Measurements from ENCODE around the gene RERE.

The RERE gene

DNA sequence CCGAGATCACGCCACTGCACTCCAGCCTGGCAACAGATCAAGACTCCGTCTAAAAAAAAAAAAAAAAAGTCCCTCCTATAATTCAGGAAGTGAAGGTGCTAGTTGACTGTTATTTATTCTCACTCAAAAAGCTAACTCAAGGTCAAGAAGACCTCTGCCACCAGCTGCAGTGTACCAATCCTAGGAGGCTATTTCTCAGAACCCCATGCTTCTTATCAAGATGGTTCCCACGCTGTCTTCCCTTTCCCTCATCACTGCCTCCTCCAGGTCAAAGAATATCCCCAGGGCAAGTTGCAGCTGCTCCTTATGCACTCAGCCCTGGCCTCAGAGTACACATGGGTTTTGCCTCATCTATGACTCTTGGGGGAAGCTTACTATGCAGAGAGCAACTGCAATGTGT is 53.6 kb downstream of the RERE start:
- in situ Hi-C loops (cut with MboI; ENCODE audit: low sequenced_read_pairs): no loop called here

DNA sequence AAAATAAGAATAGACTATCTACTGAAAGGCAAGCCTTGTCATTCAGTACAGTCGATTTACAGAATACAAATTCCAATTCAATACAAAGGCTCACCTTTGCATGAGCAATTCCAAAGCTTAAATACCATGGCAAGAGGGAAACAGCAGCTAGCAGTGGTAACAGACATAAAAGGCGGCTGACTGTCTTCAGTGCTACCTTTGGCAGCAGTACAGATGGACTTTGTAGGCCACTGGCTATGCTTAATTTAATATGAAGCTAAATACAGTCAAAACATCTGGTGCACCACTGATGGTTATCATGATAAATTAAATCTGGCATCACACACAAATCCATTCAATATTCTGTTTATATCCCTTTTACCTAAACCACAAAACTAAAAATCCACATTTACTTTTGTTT is 62.4 kb downstream of the RERE start:
- in situ Hi-C loops (cut with MboI; ENCODE audit: low sequenced_read_pairs): no loop called here

DNA sequence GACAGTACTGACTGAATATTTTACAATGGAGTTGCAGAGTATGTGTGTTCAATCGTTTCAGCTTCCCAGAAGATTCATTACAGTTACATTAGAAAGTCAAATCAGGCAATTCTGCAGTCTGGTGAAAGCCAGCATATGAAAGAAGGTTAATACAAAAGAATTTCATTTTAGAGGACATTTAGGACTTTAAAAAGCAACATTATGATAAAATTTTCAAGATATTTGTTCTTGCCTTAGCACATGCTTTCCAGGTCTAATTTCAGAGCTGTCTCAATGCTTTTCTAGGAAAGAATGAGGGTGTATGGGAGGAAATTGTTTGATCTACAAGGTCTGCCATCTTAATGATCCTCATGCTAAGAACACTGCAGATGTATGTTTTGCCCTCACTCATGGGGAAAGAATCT is 63.2 kb downstream of the RERE start:
- in situ Hi-C loops (cut with MboI; ENCODE audit: low sequenced_read_pairs): no loop called here

DNA sequence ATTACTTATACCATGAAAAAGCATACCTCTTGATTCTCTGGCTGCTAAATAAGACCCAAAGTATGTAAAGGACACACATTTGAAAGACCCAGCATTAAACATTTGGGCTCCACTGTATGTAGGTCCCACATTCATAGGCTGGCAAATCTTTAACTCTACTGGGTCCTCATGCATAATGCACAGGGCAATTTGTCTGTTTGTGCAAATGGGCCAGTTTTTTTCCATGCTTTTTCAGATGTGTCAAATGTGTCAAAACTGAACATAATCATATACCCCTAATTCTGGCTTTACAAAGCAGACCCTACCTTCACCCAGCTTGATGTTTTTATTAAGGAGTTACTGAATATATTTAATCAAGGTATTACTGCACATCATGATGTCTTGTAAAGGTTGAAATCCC is 63.7 kb downstream of the RERE start:
- in situ Hi-C loops (cut with MboI; ENCODE audit: low sequenced_read_pairs): no loop called here

DNA sequence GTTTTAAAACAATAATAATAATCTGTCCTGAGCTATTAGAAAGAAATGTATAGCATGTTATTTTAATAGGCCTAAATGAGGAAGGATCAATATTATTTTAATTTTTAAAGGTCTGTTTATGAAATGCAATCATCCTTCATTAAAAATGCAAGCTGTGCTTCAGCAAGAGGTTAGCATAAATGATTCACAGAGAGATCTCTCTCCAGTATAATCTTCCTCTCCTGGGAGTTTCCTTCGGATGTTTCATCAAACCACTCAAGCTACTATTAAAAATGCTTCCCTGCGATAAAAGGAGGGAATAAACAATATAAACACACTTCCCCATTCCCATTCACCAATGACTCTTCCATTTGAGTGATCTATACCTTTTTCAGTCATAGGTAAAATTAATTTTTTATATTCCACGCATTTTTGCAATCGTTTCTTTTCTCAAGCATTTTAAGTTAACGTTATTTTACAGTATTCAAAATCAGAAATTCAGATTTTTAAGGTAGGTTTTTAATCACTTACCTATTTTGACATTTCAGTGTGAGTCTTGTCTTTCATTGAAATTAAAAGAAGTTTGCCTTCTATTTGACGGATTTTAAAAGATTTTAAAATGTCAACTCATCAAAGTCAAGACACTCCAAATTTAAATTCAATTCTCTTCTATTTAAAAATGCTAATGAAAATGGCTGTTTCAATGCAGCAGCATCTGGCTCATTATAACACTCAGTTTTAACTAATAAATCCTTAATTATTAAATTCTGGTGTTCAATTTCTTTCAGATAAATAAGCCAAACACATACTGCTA is 64.3 kb downstream of the RERE start:
- in situ Hi-C loops (cut with MboI; ENCODE audit: low sequenced_read_pairs): no loop called here

DNA sequence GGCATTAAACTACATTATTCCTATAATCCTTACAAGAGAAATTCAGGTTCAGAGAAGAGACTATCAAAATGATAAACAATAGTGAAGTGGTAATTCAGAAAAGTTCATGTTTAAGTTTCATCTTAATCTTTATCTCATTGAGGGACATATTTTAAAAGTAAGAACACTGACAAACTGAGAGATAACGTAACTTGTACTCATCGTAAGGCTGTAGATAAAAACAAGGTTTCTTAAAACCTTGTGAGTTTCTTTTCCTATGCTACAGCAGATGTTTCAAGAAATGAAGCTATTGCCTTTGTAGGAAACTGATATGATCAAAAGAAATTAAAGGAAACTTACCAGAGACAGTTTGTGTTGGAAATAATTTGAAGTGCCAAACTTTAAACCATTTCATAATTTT is 65.0 kb downstream of the RERE start:
- in situ Hi-C loops (cut with MboI; ENCODE audit: low sequenced_read_pairs): no loop called here

DNA sequence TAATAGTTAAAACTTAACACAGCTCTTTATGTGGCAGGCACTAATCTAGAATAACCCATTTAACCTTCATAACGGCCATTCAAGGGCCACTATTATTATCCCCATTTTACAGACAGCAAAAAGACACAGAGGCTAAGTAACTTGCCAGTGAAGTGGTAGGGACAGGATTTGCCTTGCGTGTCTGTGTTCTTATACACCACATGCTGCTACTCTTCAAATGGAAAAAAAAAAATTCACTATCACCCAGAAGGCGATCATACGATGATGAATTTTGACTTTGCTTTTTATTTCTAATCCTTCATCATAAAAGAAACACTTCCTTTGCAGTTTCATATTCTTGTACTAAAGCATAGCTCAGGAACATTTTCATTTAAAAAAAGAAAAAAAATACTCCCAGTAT is 65.5 kb downstream of the RERE start:
- in situ Hi-C loops (cut with MboI; ENCODE audit: low sequenced_read_pairs): no loop called here

DNA sequence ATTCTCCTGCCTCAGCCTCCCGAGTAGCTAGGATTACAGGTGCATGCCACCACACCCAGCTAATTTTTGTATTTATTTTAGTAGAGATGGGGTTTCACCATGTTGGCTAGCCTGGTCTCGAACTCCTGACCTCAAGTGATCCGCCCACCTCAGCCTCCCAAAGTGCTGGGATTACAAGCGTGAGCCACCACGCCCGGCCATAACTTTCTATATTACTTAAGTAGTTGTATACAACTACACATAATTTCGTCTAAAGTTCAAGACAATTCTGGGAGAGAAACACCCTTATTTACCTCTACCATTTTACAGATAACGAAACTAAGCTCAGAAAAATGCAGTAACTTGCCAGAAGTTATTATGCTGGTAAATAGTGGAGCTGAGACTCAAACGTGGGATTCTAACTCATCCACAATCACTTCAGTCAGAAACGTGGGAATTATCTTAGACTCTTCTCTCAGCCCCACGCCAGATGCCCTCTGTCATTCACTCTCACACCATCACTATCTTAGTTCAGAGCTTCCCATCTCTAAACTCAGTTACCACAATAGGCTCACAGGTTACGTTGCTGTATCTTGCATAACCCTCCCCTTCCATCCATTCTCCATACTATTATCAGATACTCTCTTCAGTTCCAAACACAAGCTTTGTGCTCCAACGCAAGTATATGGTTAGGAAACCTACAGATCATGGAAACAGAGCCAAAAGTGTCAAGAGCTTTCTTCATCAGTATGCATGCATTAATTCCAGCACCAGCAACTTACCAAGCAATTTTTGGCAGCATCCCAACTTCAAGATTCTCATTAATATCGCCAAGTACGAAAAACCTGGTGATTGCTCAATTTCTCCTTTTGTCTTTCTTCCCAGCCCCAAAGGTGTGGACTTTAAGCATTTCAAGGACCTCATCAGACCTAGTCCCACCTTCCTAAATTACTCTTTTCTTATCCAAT is 69.3 kb downstream of the RERE start:
- in situ Hi-C loops (cut with MboI; ENCODE audit: low sequenced_read_pairs): loop anchor here (25.0 kb wide), 1 partner anchor 186 kb away; no protein-coding TSS in a partner anchor

DNA sequence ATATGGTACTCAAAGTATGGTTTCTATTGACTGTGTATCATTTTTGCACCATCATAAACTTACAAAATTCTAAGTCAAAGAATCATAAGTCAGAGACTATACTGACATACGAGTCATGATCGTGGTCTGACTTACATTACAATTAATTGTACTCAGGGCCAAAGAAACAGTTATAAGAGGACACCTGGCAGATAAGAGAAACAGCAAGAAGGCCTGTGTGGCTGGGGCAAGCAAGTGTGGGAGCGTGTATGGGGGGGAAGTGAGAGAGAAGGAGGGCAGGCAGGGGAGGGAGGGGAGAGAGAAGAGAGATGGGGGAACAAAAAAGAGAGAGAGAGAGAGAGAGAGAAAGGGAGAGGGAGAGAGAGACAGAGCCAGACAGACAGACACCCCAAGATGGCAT is 70.9 kb downstream of the RERE start:
- in situ Hi-C loops (cut with MboI; ENCODE audit: low sequenced_read_pairs): loop anchor here (25.0 kb wide), 1 partner anchor 184 kb away; no protein-coding TSS in a partner anchor

DNA sequence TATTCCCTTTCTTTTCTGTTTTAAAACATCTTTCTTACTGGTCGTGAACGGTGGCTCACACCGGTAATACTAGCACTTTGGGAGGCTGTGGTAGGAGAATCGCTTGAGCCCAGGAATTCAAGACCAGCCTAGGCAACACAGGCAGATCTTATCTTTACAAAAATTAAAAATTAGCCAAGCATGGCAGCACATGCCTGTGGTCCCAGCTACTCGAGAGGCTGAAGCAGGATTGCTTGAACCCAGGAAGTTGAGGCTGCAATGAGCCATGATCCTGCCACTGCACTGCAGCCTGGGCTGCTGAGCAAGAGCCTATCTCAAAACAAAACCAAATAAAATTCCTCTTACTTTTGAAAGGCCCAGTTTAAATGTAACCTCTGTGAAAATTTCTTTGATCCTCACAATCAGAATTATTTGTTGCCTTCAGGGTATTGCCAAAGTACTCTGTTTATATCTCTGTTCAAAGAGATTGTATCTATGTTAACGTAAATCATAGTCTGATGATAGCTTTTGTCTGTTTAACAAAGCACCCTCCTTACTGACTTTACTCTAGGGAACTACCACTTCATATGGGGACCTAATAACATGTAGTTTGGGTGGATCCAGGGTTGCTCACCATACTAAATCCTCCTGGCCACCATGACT is 71.6 kb downstream of the RERE start:
- in situ Hi-C loops (cut with MboI; ENCODE audit: low sequenced_read_pairs): loop anchor here (25.0 kb wide), 1 partner anchor 184 kb away; no protein-coding TSS in a partner anchor

DNA sequence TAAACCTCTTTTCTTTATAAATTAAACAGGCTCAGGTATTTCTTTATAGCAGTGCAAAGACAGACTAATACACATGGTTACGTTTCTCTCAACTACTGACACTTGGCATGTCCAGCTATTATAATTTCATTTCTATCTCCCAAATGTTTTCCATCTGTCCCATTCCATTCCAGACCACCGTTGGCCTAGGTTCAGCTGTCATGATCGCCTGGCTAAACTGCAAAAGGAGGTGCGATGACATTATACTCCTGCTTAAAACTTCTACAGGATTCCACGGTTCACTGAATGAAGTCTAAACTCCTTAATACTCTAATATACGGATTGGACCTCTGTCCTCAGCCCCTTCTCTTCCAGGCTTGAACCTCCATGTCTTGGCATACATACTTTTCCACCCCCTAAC is 72.1 kb downstream of the RERE start:
- in situ Hi-C loops (cut with MboI; ENCODE audit: low sequenced_read_pairs): loop anchor here (25.0 kb wide), 1 partner anchor 183 kb away; no protein-coding TSS in a partner anchor

DNA sequence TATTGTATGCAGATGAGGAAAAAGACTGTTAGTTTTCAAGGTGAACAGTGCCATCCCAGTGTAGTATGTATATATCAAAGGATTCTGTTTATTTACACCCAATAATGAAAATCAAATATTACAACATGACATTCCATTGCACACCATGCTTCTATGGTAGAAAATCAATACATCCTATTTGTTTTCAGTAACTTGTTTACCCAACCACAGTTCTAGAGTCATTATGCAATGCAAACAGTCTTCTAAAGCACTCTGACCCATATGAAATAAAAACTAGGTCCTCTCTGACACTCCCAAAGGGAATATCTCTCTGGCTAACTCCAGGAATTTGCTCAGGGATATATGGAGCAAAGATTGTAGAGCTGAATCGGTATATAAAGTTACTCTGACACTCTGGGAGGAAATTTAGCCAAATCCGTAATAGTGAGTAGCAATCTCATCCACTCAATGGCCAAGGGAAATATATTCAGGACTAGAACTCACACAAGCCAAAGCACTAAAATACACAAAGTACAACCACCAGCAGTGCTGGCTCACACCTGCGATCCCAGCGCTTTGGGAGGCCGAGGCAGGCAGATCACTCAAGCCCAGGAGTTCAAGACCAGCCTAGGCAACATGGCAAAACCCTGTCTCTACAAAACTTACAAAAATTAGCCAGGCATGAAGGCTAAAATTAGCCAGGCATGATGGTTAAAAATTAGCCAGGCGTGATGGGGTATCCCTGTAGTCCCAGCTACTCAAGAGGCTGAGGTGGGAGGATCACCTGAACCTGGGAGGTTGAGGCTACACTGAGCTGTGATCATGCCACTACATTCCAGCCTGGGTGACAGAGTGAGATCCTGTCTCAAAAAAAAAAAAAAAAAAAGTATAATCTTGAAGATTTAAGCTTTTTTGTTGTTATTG is 75.2 kb downstream of the RERE start:
- in situ Hi-C loops (cut with MboI; ENCODE audit: low sequenced_read_pairs): loop anchor here (25.0 kb wide), 1 partner anchor 180 kb away; no protein-coding TSS in a partner anchor

DNA sequence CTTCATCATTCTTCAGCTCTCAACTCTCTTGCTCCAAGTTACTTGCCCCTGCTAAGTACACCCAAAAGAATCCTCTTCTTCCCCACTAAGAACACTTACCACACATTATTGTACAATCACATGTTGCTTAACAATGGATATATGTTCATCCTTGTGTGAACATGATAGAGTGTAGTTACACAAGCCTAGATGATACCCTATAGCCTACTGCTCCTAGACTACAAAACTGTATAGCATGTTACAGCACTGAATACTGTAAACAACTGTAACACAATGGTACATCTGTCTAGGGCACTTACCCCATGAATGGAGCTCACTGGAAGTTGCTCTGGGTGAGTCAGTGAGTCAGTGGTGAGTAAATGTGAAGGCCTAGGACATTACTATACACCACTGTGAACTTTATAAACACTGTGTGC is 77.4 kb downstream of the RERE start:
- in situ Hi-C loops (cut with MboI; ENCODE audit: low sequenced_read_pairs): loop anchor here (25.0 kb wide), 1 partner anchor 178 kb away; no protein-coding TSS in a partner anchor

DNA sequence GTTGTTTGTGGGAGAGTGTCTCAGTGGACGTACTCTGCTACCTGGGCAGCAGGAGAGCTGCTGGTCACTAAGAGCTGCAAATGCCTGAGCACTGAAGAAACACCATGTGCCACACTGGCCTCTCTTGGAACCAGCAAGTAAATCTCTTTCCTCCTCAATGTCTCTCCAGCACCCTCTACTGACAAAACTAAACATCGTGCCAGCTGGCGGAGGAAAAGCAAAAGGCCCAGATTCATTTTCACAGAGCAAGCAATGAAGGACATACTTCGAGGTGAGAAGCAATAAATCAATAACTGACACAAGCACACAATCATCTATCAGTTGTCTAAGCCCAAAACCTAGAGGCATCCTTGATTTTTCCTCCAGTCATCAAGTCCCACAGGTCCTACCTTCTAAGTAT is 78.1 kb downstream of the RERE start:
- in situ Hi-C loops (cut with MboI; ENCODE audit: low sequenced_read_pairs): loop anchor here (25.0 kb wide), 1 partner anchor 177 kb away; no protein-coding TSS in a partner anchor

DNA sequence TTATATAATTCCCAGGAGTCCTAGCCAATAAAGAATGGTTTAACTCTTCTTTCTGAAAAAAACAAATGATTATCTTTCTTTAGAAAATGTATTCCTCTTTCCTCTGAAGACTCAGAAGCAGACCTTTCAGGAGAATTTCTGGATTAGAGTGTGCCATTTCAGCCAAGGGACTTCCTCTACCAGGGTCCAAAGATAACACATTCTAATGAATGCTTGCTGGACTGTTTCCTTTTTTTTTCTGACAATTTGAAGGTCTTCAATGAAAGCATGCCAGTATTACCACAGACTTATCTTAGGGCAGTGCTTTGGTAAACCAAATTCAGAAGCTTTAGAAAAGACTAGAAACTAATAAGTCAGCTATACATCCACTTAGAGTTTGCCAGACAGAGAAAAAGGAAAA is 80.5 kb downstream of the RERE start:
- in situ Hi-C loops (cut with MboI; ENCODE audit: low sequenced_read_pairs): loop anchor here (25.0 kb wide), 1 partner anchor 175 kb away; no protein-coding TSS in a partner anchor

DNA sequence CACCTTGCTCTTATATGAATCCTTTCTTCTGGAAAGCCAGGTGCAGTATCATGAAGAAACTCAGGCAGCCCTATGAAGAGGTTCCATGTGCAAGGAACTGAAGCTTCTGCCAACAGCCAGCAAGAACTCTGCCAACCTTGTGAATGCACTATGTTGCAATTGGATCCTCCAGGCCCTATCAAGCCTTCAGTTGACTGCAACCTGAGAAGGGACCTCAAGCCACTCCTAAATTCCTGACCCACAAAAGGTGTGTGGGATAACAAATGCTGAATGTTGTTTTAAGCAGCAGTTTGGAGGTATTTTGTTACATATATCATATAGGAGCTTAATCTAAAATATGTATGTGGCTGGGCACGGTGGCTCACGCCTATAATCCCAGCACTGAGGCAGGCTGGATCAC is 84.0 kb downstream of the RERE start:
- in situ Hi-C loops (cut with MboI; ENCODE audit: low sequenced_read_pairs): loop anchor here (25.0 kb wide), 1 partner anchor 171 kb away; no protein-coding TSS in a partner anchor

DNA sequence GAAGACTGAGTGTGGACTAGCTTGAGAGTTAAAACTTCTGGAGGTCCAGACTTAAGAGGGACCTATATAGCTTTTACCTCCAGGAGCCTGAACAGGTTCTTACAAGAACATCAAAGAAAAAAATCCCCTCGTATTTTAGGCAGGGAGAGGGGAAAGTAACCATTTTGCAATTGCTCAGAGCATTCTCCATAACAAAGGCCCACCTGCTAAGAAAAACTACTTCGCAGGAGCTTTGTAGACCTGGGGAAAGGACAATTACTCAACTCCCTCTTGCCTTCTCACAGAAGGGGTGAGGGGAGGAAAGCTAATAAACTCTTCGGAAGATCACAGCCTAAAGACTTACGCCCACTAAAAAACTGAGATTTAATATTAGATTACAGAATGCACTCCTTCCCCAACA is 86.3 kb downstream of the RERE start:
- in situ Hi-C loops (cut with MboI; ENCODE audit: low sequenced_read_pairs): loop anchor here (25.0 kb wide), 1 partner anchor 169 kb away; no protein-coding TSS in a partner anchor

DNA sequence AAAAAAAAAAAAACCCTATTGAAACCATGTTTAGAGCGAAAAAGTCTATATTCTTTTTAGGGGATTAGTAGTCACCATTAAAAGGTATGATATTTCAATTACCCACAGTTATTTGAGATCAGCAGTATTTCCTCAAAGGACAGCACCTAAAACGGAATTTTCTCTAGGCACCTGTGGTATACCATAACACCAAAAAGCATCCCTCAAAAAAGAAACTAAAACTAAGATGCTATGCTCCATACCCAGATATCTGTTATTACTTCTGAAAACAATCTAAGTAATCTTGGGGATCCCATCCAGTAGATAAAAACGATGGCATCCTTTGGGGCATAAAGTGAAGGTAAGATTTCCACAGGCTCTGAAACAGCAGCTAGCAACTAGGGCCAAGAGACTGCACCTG is 89.0 kb downstream of the RERE start:
- in situ Hi-C loops (cut with MboI; ENCODE audit: low sequenced_read_pairs): loop anchor here (25.0 kb wide), 1 partner anchor 166 kb away; no protein-coding TSS in a partner anchor

DNA sequence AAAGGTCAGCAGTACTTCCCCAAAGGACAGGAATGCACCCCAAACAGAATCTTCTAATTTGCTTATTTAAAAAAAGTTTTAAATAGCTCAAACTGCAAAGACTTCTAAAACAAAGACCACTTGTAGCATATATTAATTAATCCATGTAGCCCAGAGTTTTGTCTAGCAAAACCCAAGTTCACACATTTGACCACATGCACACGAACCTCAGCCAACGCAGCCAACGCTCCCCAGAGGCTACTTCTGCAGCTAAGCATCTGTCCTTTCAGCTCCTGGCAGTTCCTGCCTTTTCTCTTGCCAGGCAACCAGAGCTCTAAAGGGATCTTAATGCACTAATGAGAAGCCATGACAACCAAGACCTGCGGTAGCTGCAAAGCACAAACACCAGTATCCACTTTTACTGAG is 89.6 kb downstream of the RERE start:
- in situ Hi-C loops (cut with MboI; ENCODE audit: low sequenced_read_pairs): loop anchor here (25.0 kb wide), 1 partner anchor 166 kb away; no protein-coding TSS in a partner anchor
